Measurements from ENCODE around the gene PCED1B.

PCED1B gene

DNA sequence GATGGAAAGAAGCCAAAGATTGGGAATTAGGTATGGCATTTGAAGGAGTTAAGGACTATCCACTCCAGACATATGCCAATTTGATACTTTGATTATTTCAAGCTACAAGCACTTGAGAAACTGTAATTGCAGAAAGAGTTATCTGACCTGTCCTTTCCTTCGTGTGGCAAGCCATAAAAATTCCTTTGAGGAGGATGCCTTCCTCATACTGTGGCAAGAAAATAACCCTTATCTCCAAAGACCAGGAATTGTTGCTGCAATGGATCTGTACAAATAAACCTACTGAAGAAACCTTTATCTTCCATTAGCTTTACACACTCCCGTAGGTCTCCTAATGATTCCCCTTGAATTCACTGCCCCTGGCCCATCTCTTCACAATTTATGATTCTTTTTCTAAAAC is 165.4 kb downstream of the PCED1B start:
- Histone ChIP-seq H3K27ac (ENCODE audit: low read depth, low read length) (no peak overlapping the region), H4K8ac (ENCODE audit: low read depth, low read length) (no peak overlapping the region), H3K79me2 (ENCODE audit: control insufficient read depth, insufficient read depth, low read length) (no peaks in the 10 kb centered on the region), H2BK5ac (ENCODE audit: low read length) (no peak overlapping the region), H3K56ac (ENCODE audit: low read length) (no peak overlapping the region), H2BK120ac (ENCODE audit: low read depth, low read length) (no peak overlapping the region), H4K5ac (ENCODE audit: low read length) (no peak overlapping the region), H3K23ac (ENCODE audit: low read length) (no peak overlapping the region), H2AK5ac (ENCODE audit: low read length) (no peak overlapping the region), H3K4me2 (ENCODE audit: low read length) (no peak overlapping the region), H3K27me3 (ENCODE audit: insufficient read depth, low read length, poor library complexity) (no peaks in the 10 kb centered on the region), H2BK15ac (replicated peaks; ENCODE audit: low read depth) (no peak overlapping the region), H3K4me1 (ENCODE audit: control insufficient read depth, low read depth, low read length) (no peaks in the 10 kb centered on the region), H3K36me3 (ENCODE audit: control insufficient read depth, insufficient read depth, low read length) (no peaks in the 10 kb centered on the region), H3K18ac (ENCODE audit: low read length) (peak overlapping the region; percentile 12), H3K4ac (ENCODE audit: low read depth, low read length) (no peak overlapping the region), H3K4me3 (ENCODE audit: low read length) (no peak overlapping the region), H3K9ac (ENCODE audit: low read length) (no peak overlapping the region), H3K79me1 (ENCODE audit: low read length) (no peaks in the 10 kb centered on the region)
- no peak for DNase-seq
- WGBS (ENCODE audit: extremely low coverage, insufficient coverage, low lambda C conversion rate): no CpG with 5 or more reads among the region's 2 CpGs

GRCh38 chr12:47245623-47246022 is 166.2 kb downstream of the PCED1B start:
- Histone ChIP-seq H4K5ac (ENCODE audit: low read length) (no peak overlapping the region), H3K4me2 (ENCODE audit: low read length) (no peak overlapping the region), H4K8ac (ENCODE audit: low read depth, low read length) (no peak overlapping the region), H3K4me1 (ENCODE audit: control insufficient read depth, low read depth, low read length) (peaks cover 4% of the 10 kb centered on the region), H3K79me1 (ENCODE audit: low read length) (no peaks in the 10 kb centered on the region), H3K23ac (ENCODE audit: low read length) (no peak overlapping the region), H3K9ac (ENCODE audit: low read length) (no peak overlapping the region), H2BK15ac (replicated peaks; ENCODE audit: low read depth) (peak overlapping the region; percentile 92), H2BK120ac (ENCODE audit: low read depth, low read length) (no peak overlapping the region), H2BK5ac (ENCODE audit: low read length) (no peak overlapping the region), H3K56ac (ENCODE audit: low read length) (no peak overlapping the region), H3K4ac (ENCODE audit: low read depth, low read length) (no peak overlapping the region), H3K27me3 (ENCODE audit: insufficient read depth, low read length, poor library complexity) (no peaks in the 10 kb centered on the region), H3K36me3 (ENCODE audit: control insufficient read depth, insufficient read depth, low read length) (no peaks in the 10 kb centered on the region), H3K27ac (ENCODE audit: low read depth, low read length) (no peak overlapping the region), H3K18ac (ENCODE audit: low read length) (no peak overlapping the region), H2AK5ac (ENCODE audit: low read length) (no peak overlapping the region), H3K4me3 (ENCODE audit: low read length) (no peak overlapping the region), H3K79me2 (ENCODE audit: control insufficient read depth, insufficient read depth, low read length) (no peaks in the 10 kb centered on the region)
- WGBS (ENCODE audit: extremely low coverage, insufficient coverage, low lambda C conversion rate): no CpG with 5 or more reads among the region's 2 CpGs
- DNase-seq: no peak

- H4K5ac ChIP-seq (ENCODE audit: low read length): no peak overlapping the region
- H2AK5ac ChIP-seq (ENCODE audit: low read length): no peak overlapping the region
- no peak overlapping the region for H3K27ac ChIP-seq (ENCODE audit: low read depth, low read length)
- H3K4ac ChIP-seq (ENCODE audit: low read depth, low read length): peak overlapping the region; percentile 16
- peak overlapping the region; percentile 64 for H2BK15ac ChIP-seq (replicated peaks; ENCODE audit: low read depth)
- H3K4me2 ChIP-seq (ENCODE audit: low read length): no peak overlapping the region
- peak overlapping the region; percentile 80 for H3K18ac ChIP-seq (ENCODE audit: low read length)
- no peaks in the 10 kb centered on the region for H3K36me3 ChIP-seq (ENCODE audit: control insufficient read depth, insufficient read depth, low read length)
- H3K4me3 ChIP-seq (ENCODE audit: low read length): no peak overlapping the region
- no peak overlapping the region for H4K8ac ChIP-seq (ENCODE audit: low read depth, low read length)
- no peak overlapping the region for H2BK5ac ChIP-seq (ENCODE audit: low read length)
- H3K27me3 ChIP-seq (ENCODE audit: insufficient read depth, low read length, poor library complexity): no peaks in the 10 kb centered on the region
- DNase-seq: no peak
- WGBS (ENCODE audit: extremely low coverage, insufficient coverage, low lambda C conversion rate): no CpG with 5 or more reads among the region's 1 CpG
- no peak overlapping the region for H2BK120ac ChIP-seq (ENCODE audit: low read depth, low read length)
- H3K4me1 ChIP-seq (ENCODE audit: control insufficient read depth, low read depth, low read length): peaks cover 4% of the 10 kb centered on the region
- H3K79me2 ChIP-seq (ENCODE audit: control insufficient read depth, insufficient read depth, low read length): no peaks in the 10 kb centered on the region
- H3K23ac ChIP-seq (ENCODE audit: low read length): no peak overlapping the region
- H3K9ac ChIP-seq (ENCODE audit: low read length): no peak overlapping the region
- H3K79me1 ChIP-seq (ENCODE audit: low read length): no peaks in the 10 kb centered on the region
- H3K56ac ChIP-seq (ENCODE audit: low read length): peak overlapping the region; percentile 49
Measured at GRCh38 chr12:47247418-47247817, 168.0 kb downstream of the PCED1B start.

- WGBS (ENCODE audit: extremely low coverage, insufficient coverage, low lambda C conversion rate): no CpG with 5 or more reads among the region's 4 CpGs
- H3K79me2 ChIP-seq (ENCODE audit: control insufficient read depth, insufficient read depth, low read length): no peaks in the 10 kb centered on the region
- no peak for DNase-seq
- H4K8ac ChIP-seq (ENCODE audit: low read depth, low read length): peak overlapping the region; percentile 94
- no peak overlapping the region for H2AK5ac ChIP-seq (ENCODE audit: low read length)
- H2BK15ac ChIP-seq (replicated peaks; ENCODE audit: low read depth): no peak overlapping the region
- H3K36me3 ChIP-seq (ENCODE audit: control insufficient read depth, insufficient read depth, low read length): no peaks in the 10 kb centered on the region
- H3K27me3 ChIP-seq (ENCODE audit: insufficient read depth, low read length, poor library complexity): no peaks in the 10 kb centered on the region
- H3K9ac ChIP-seq (ENCODE audit: low read length): no peak overlapping the region
- H3K4me1 ChIP-seq (ENCODE audit: control insufficient read depth, low read depth, low read length): peaks cover 4% of the 10 kb centered on the region
- peak overlapping the region; percentile 91 for H3K27ac ChIP-seq (ENCODE audit: low read depth, low read length)
- peak overlapping the region; percentile 47 for H2BK120ac ChIP-seq (ENCODE audit: low read depth, low read length)
- no peak overlapping the region for H3K4me3 ChIP-seq (ENCODE audit: low read length)
- H4K5ac ChIP-seq (ENCODE audit: low read length): no peak overlapping the region
- peak overlapping the region; percentile 78 for H3K18ac ChIP-seq (ENCODE audit: low read length)
- no peaks in the 10 kb centered on the region for H3K79me1 ChIP-seq (ENCODE audit: low read length)
- no peak overlapping the region for H3K23ac ChIP-seq (ENCODE audit: low read length)
- peak overlapping the region; percentile 1 for H2BK5ac ChIP-seq (ENCODE audit: low read length)
- H3K4ac ChIP-seq (ENCODE audit: low read depth, low read length): peak overlapping the region; percentile 46
- no peak overlapping the region for H3K4me2 ChIP-seq (ENCODE audit: low read length)
- H3K56ac ChIP-seq (ENCODE audit: low read length): peak overlapping the region; percentile 68
Measured at GRCh38 chr12:47249082-47249481, 169.7 kb downstream of the PCED1B start.

DNA sequence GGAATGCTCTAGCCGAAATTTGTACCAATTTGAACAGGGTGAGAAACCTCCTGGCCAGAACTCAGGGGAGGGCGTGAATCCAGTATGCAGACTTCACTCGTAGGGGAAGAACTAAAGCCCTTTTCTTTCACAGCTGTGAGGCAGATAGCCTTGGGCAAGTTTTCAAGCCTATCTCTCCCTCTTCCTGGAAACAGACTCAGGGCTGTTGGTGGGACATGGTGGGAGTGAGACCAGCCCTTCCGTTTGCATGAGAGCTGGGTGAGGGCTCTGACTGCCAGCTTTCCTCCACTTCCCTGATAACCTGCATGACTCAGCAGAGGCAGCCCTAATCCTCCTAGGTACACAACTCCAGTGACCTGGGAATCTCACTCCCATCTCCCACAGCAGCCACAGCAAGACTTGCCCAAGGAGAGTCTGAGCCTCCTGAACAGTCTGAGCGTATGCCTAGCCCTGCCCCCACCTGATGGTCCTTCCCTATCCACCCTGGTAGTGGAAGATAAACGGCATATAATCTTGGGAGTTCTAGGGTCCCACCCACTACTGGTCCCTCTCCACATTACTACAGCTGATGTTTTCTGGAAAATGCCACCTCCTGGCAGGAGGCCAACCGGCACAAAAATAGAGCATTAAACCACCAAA is 170.4 kb downstream of the PCED1B start:
- Histone ChIP-seq H3K79me1 (ENCODE audit: low read length) (no peaks in the 10 kb centered on the region), H3K4me1 (ENCODE audit: control insufficient read depth, low read depth, low read length) (peaks cover 4% of the 10 kb centered on the region), H3K4ac (ENCODE audit: low read depth, low read length) (peak overlapping the region; percentile 84), H3K27me3 (ENCODE audit: insufficient read depth, low read length, poor library complexity) (no peaks in the 10 kb centered on the region), H3K79me2 (ENCODE audit: control insufficient read depth, insufficient read depth, low read length) (no peaks in the 10 kb centered on the region), H3K36me3 (ENCODE audit: control insufficient read depth, insufficient read depth, low read length) (no peaks in the 10 kb centered on the region), H4K8ac (ENCODE audit: low read depth, low read length) (peak overlapping the region; percentile 94), H3K18ac (ENCODE audit: low read length) (peak overlapping the region; percentile 78), H2AK5ac (ENCODE audit: low read length) (peak overlapping the region; percentile 80), H3K4me2 (ENCODE audit: low read length) (no peak overlapping the region), H2BK15ac (replicated peaks; ENCODE audit: low read depth) (peak overlapping the region; percentile 47), H3K23ac (ENCODE audit: low read length) (peak overlapping the region; percentile 74), H3K9ac (ENCODE audit: low read length) (peak overlapping the region; percentile 29), H3K27ac (ENCODE audit: low read depth, low read length) (peak overlapping the region; percentile 91), H3K56ac (ENCODE audit: low read length) (peak overlapping the region; percentile 68), H2BK120ac (ENCODE audit: low read depth, low read length) (peak overlapping the region; percentile 76), H3K4me3 (ENCODE audit: low read length) (no peak overlapping the region), H2BK5ac (ENCODE audit: low read length) (peak overlapping the region; percentile 85), H4K5ac (ENCODE audit: low read length) (no peak overlapping the region)
- DNase-seq: peak; percentile 92
- no CpG with 5 or more reads among the region's 7 CpGs for WGBS (ENCODE audit: extremely low coverage, insufficient coverage, low lambda C conversion rate)

DNA sequence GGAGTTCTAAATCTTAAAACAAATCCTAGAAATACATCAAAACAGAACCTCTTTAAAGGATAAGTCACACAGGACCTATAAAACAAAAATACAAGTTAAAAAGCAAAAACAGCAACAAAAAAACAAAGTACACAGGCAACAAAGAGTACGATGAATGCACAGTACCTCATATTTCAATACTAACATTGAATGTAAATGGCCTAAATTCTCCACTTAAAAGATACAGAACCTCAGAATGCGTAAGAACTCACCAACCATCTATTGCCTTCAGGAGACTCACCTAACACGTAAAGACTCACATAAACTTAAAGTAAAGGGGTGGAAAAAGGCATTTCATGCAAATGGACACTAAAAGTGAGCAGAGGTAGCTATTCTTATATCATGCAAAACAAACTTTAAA is 172.5 kb downstream of the PCED1B start:
- Histone ChIP-seq H3K9ac (ENCODE audit: low read length) (no peak overlapping the region), H3K4ac (ENCODE audit: low read depth, low read length) (no peak overlapping the region)

More for the DNA sequence above, 172.5 kb downstream of the PCED1B start:
- Histone ChIP-seq H3K36me3 (ENCODE audit: control insufficient read depth, insufficient read depth, low read length) (no peaks in the 10 kb centered on the region), H3K79me1 (ENCODE audit: low read length) (no peaks in the 10 kb centered on the region), H3K18ac (ENCODE audit: low read length) (no peak overlapping the region), H4K5ac (ENCODE audit: low read length) (no peak overlapping the region), H4K8ac (ENCODE audit: low read depth, low read length) (no peak overlapping the region), H3K4me3 (ENCODE audit: low read length) (no peak overlapping the region), H2BK5ac (ENCODE audit: low read length) (no peak overlapping the region), H3K56ac (ENCODE audit: low read length) (no peak overlapping the region), H3K27ac (ENCODE audit: low read depth, low read length) (no peak overlapping the region), H2AK5ac (ENCODE audit: low read length) (no peak overlapping the region), H3K4me1 (ENCODE audit: control insufficient read depth, low read depth, low read length) (peaks cover 4% of the 10 kb centered on the region), H3K79me2 (ENCODE audit: control insufficient read depth, insufficient read depth, low read length) (no peaks in the 10 kb centered on the region), H2BK15ac (replicated peaks; ENCODE audit: low read depth) (peak overlapping the region; percentile 98), H3K27me3 (ENCODE audit: insufficient read depth, low read length, poor library complexity) (no peaks in the 10 kb centered on the region), H2BK120ac (ENCODE audit: low read depth, low read length) (no peak overlapping the region), H3K23ac (ENCODE audit: low read length) (no peak overlapping the region), H3K4me2 (ENCODE audit: low read length) (no peak overlapping the region)
- DNase-seq: no peak
- WGBS (ENCODE audit: extremely low coverage, insufficient coverage, low lambda C conversion rate): no CpG with 5 or more reads among the region's 3 CpGs

Data from mesendoderm (in vitro differentiated cells).